ENCODE results near the gene DPP4.

The DPP4 gene

DNA sequence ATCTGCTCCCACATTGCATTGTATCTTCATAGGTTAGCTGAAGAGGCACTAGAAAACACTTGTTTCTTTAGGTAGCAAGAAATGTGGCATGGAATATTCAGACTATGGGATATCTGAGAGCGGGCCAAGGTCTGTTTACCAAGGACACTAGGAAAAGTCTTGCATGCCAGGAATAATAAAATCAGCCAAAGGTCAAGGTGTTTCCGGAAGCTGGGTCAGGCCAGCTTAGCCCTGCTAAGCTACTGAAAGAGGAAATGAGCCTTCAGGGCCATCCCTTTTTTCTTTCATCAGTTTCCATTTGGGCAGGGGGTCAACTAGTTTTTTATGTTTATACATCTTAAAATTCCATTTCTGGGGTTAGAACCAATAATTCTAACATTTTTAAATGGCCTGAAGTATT, 101.1 kb downstream of the DPP4 start:
- CTCF ChIA-PET: no interaction called here
- no peaks in the 10 kb centered on the region for H3K4me1 ChIP-seq (ENCODE audit: control insufficient read depth, insufficient read depth, low read length)
- no peaks in the 10 kb centered on the region for H3K9me3 ChIP-seq (ENCODE audit: control insufficient read depth, insufficient read depth, low read depth, low read length)
- H3K36me3 ChIP-seq (ENCODE audit: control insufficient read depth in 2 of 2, insufficient read depth in 1 of 2, low read length in 2 of 2): no peaks in the 10 kb centered on the region
- POLR2A ChIA-PET: no interaction called here
- H3K27ac ChIP-seq (ENCODE audit: extremely low read depth, low read depth, low read length): no peak overlapping the region
- H3K4me3 ChIP-seq (ENCODE audit: low read depth, low read length): no peak overlapping the region
- TF ChIP-seq ZNF707 (tag by site-specific recombination; IDR thresholded peaks at IDR 0.05): no peak
- TF ChIP-seq MEIS1 (CRISPR knock-in tag; IDR thresholded peaks at IDR 0.05; ENCODE audit: borderline replicate concordance): no peak
- TF ChIP-seq ZNF658 (tag by site-specific recombination; IDR thresholded peaks at IDR 0.05): no peak
- TF ChIP-seq, protein P1, sequence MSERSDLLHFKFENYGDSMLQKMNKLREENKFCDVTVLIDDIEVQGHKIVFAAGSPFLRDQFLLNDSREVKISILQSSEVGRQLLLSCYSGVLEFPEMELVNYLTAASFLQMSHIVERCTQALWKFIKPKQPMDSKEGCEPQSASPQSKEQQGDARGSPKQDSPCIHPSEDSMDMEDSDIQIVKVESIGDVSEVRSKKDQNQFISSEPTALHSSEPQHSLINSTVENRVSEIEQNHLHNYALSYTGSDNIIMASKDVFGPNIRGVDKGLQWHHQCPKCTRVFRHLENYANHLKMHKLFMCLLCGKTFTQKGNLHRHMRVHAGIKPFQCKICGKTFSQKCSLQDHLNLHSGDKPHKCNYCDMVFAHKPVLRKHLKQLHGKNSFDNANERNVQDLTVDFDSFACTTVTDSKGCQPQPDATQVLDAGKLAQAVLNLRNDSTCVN (tag by site-specific recombination; optimal IDR thresholded peaks at IDR 0.05): no peak
- TF ChIP-seq PATZ1 (tag by site-specific recombination; IDR thresholded peaks at IDR 0.05): no peak
- no peak for TF ChIP-seq ZNF544 (tag by site-specific recombination; IDR thresholded peaks at IDR 0.05)
- TF ChIP-seq ATF2 (tag by site-specific recombination; IDR thresholded peaks at IDR 0.05; ENCODE audit: low read depth): no peak
- TF ChIP-seq, protein P2, sequence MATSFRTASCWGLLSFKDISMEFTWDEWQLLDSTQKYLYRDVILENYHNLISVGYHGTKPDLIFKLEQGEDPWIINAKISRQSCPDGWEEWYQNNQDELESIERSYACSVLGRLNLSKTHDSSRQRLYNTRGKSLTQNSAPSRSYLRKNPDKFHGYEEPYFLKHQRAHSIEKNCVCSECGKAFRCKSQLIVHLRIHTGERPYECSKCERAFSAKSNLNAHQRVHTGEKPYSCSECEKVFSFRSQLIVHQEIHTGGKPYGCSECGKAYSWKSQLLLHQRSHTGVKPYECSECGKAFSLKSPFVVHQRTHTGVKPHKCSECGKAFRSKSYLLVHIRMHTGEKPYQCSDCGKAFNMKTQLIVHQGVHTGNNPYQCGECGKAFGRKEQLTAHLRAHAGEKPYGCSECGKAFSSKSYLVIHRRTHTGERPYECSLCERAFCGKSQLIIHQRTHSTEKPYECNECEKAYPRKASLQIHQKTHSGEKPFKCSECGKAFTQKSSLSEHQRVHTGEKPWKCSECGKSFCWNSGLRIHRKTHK (tag by site-specific recombination; IDR thresholded peaks at IDR 0.05): no peak
- no peak for TF ChIP-seq YY2 (tag by site-specific recombination; IDR thresholded peaks at IDR 0.05)
- no peak for TF ChIP-seq ZNF2 (tag by site-specific recombination; IDR thresholded peaks at IDR 0.05)
- TF ChIP-seq TCF7L2 (IDR thresholded peaks at IDR 0.05; ENCODE audit: borderline replicate concordance, low read depth, low read length): no peak
- TF ChIP-seq ZNF266 (tag by site-specific recombination; IDR thresholded peaks at IDR 0.05; ENCODE audit: low read depth): no peak
- no peak for TF ChIP-seq ZSCAN18 (tag by site-specific recombination; IDR thresholded peaks at IDR 0.05)
- no peak for TF ChIP-seq ZNF324 (tag by site-specific recombination; IDR thresholded peaks at IDR 0.05)

DNA sequence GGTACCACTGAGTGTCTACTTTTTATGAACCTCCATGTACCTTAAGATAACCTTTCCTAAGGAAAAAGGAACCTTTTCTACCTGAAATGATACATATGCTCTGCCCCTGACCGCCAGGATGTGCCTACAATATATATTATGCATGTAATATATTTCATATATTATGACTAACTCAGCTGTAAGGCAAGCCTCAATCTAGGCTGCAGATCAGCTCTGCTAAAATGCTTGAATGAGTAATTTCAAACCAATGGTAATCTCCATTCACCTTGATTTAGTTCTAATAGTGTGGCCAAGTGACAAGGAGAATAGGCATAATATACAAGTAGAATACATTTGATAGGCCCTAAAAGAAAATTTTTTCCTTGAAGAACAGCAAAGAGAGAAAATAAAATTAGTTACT, 101.8 kb downstream of the DPP4 start:
- POLR2A ChIA-PET: no interaction called here
- H3K27ac ChIP-seq (ENCODE audit: extremely low read depth, low read depth, low read length): no peak overlapping the region

More for the DNA sequence above, 101.8 kb downstream of the DPP4 start:
- TF ChIP-seq ZNF175 (tag by site-specific recombination; IDR thresholded peaks at IDR 0.05): no peak
- no peak for TF ChIP-seq ZNF350 (tag by site-specific recombination; IDR thresholded peaks at IDR 0.05)
- no peak for TF ChIP-seq ZNF660 (tag by site-specific recombination; IDR thresholded peaks at IDR 0.05)
- TF ChIP-seq ZNF571 (tag by site-specific recombination; IDR thresholded peaks at IDR 0.05): no peak
- TF ChIP-seq ZNF549 (tag by site-specific recombination; IDR thresholded peaks at IDR 0.05): no peak
- TF ChIP-seq ZNF426 (tag by site-specific recombination; IDR thresholded peaks at IDR 0.05): no peak
- TF ChIP-seq, protein P3, sequence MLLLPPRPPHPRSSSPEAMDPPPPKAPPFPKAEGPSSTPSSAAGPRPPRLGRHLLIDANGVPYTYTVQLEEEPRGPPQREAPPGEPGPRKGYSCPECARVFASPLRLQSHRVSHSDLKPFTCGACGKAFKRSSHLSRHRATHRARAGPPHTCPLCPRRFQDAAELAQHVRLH (tag by site-specific recombination; IDR thresholded peaks at IDR 0.05): no peak
- TF ChIP-seq ZBTB48 (tag by site-specific recombination; IDR thresholded peaks at IDR 0.05): no peak
- no peak for TF ChIP-seq ZNF2 (tag by site-specific recombination; IDR thresholded peaks at IDR 0.05)
- no peak for TF ChIP-seq HOXA7 (CRISPR knock-in tag; IDR thresholded peaks at IDR 0.05; ENCODE audit: borderline replicate concordance)
- no peak for TF ChIP-seq ZNF596 (tag by site-specific recombination; IDR thresholded peaks at IDR 0.05)
- TF ChIP-seq YY1 (tag by site-specific recombination; IDR thresholded peaks at IDR 0.05): no peak
- no peak for TF ChIP-seq PRDM6 (tag by site-specific recombination; IDR thresholded peaks at IDR 0.05)
- TF ChIP-seq MYNN (tag by site-specific recombination; IDR thresholded peaks at IDR 0.05; ENCODE audit: borderline replicate concordance): no peak
- TF ChIP-seq ZNF341 (tag by site-specific recombination; IDR thresholded peaks at IDR 0.05; ENCODE audit: low read depth): no peak
- H3K36me3 ChIP-seq (ENCODE audit: control insufficient read depth in 2 of 2, insufficient read depth in 1 of 2, low read length in 2 of 2): no peaks in the 10 kb centered on the region
- no peaks in the 10 kb centered on the region for H3K9me3 ChIP-seq (ENCODE audit: control insufficient read depth, insufficient read depth, low read depth, low read length)
- H3K4me3 ChIP-seq (ENCODE audit: low read depth, low read length): no peak overlapping the region
- no peaks in the 10 kb centered on the region for H3K4me1 ChIP-seq (ENCODE audit: control insufficient read depth, insufficient read depth, low read length)
- CTCF ChIA-PET: no interaction called here

All from HEK293 (cell line).